ENCODE measurements around the gene PRELID1.
"Not testable (repeated sequence)": the region's sequence is repeated elsewhere in the genome, so short reads cannot be mapped to it uniquely, and the experiment has no call there.

Gene PRELID1, protein sequence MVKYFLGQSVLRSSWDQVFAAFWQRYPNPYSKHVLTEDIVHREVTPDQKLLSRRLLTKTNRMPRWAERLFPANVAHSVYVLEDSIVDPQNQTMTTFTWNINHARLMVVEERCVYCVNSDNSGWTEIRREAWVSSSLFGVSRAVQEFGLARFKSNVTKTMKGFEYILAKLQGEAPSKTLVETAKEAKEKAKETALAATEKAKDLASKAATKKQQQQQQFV

DNA sequence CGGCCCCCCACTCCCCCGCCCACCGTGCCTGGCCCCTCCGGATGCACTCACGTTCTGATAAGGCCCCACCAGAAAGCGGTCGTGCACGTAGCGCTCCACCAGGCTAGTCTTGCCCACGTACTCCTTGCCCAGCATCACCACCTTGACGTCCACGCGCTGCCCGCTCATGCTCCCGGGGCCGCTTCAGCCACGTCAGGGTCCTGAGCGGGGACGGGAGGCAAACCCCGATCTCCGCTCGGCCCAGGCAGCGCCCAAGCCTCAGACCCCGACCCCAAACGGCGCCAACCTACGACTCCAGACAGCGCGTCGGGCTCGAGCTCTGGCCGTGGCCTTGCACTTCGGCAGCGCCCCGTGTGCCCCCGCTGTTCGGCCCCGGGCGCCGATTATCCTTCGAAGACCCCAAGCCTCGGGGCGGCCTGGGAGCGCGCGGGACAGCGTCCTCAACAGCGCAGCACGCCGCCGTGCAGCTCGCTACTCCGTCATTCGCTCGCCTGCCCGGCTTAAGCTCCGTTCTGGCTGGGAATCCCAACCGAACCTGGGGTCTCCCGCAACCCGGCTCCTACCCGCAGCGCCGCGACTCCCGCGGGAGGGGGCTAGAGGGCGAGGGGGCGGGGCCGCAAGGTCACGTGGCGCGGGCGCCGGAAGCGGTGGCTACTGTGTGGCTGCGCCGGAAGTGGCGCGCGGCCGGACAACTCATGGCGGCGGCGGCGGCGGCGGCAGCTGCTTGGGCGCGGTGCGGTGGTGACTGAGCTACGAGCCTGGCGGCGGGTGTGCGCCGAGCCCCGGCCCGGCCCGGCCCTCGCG lies at the start of gene PRELID1, which contains the start of gene RAB24:
TSS of gene PRELID1 (plus strand) at position 679 of the 804 bp plus-strand sequence. CDS start 187 bp downstream, outside the sequence.
TSS of gene RAB24 (minus strand) at position 599 of the 804 bp plus-strand sequence. CDS start at position 168, 431 bp downstream.
- TF ChIP-seq, protein P1, sequence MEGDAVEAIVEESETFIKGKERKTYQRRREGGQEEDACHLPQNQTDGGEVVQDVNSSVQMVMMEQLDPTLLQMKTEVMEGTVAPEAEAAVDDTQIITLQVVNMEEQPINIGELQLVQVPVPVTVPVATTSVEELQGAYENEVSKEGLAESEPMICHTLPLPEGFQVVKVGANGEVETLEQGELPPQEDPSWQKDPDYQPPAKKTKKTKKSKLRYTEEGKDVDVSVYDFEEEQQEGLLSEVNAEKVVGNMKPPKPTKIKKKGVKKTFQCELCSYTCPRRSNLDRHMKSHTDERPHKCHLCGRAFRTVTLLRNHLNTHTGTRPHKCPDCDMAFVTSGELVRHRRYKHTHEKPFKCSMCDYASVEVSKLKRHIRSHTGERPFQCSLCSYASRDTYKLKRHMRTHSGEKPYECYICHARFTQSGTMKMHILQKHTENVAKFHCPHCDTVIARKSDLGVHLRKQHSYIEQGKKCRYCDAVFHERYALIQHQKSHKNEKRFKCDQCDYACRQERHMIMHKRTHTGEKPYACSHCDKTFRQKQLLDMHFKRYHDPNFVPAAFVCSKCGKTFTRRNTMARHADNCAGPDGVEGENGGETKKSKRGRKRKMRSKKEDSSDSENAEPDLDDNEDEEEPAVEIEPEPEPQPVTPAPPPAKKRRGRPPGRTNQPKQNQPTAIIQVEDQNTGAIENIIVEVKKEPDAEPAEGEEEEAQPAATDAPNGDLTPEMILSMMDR (IDR thresholded peaks at IDR 0.05; ENCODE audit: borderline replicate concordance, insufficient read depth, low read depth, low read length) = peak; percentile 42
- H3K4me3 ChIP-seq (ENCODE audit: low read depth, low read length) = peak within 1 kb of the TSS; percentile 78

DNA sequence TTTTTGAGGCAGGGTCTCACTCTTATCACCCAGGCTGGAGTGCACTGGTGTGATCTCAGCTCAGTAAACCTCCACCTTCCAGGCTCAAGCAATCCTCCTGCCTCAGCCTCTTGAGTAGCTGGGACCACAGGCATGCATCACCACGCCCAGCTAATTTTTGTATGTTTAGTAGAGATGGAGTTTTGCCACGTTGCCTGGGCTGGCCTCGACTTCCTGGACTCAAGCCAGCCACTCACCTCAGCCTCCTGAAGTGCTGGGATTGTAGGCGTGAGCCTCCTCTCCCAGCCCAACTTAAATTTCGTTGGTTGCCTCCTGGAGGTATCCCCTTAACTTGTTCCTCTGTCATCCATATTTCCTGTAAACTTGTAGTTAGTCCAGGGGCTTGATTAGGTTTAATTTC lies 47.3 kb upstream of the PRELID1 start:
- TF ChIP-seq, protein P1 (IDR thresholded peaks at IDR 0.05; ENCODE audit: borderline replicate concordance, insufficient read depth, low read depth, low read length) = no peak
- H3K4me3 ChIP-seq (ENCODE audit: low read depth, low read length) = no peak overlapping the region

DNA sequence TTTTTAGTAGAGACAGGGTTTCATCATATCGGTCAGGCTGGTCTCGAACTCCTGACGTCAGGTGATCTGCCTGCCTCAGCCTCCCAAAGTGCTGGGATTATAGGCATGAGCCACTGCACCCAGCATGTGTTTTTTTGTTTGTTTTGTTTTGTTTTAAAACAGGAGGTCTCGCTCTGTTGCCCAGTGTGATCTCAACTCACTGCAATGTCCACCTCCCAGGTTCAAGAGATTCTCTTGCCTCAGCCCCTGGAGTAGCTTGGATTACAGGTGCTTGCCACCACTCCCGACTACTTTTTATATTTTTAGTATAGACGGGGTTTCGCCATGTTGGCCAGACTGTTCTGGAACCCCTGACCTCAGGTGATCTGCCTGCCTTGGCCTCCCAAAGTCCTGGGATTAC lies 44.9 kb upstream of the PRELID1 start:
- H3K4me3 ChIP-seq (ENCODE audit: low read depth, low read length) = not testable (repeated sequence)

DNA sequence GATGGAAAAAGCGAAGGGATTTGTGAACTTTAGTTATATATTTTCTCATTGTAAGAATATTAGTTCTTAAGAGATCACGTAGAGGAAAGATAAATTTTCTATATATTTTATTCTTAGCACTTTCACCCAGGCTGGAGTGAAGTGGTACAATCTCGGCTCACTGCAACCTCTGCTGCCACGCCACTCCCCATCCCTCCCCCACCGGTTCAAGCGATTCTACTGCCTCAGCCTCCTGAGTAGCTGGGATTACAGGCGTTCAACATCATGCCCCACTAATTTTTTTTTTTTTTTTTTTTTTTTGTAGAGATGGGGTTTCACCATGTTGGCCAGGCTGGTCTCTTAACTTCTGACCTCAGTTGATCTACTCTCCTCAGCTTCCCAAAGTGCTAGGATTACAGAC lies 42.6 kb upstream of the PRELID1 start:
- no peak overlapping the region for H3K4me3 ChIP-seq (ENCODE audit: low read depth, low read length)
- TF ChIP-seq, protein P1 (IDR thresholded peaks at IDR 0.05; ENCODE audit: borderline replicate concordance, insufficient read depth, low read depth, low read length) = no peak

DNA sequence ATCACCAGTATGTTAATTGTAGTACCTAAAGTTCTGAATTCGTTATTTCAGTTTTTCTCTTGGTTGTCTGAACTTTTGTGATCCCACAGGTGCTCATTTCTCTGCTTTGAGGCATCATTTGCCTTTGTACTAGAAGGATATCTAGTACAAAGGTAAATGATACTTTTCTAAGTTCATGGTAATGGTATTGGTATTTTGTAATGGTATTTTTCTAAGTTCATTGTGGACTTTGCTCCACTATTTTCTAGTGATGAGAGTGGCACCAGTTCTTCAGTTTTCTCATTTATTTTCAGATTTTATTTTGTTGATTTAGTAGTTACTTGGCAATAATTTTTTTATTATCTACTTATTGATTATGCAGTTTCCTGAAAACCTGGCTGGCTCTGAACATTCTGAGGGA lies 42.1 kb upstream of the PRELID1 start:
- no peak overlapping the region for H3K4me3 ChIP-seq (ENCODE audit: low read depth, low read length)
- TF ChIP-seq, protein P1 (IDR thresholded peaks at IDR 0.05; ENCODE audit: borderline replicate concordance, insufficient read depth, low read depth, low read length) = no peak

DNA sequence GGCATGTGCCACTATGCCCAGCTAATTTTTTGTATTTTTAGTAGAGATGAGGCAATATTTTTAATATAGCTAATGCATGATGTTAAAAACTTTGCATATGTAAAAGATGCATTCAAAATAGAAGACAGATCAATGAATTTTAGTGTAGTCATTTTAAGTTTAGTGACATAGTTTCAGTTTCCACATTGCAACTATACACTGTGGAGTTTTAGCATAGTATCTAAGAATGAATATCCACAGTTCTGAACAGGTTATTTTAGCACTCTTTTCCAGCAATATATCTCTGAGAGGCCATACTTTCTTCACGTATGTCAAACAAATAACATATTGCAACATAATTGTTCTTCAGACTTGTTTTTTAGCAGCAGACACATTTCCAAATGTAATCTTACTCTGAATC lies 39.4 kb upstream of the PRELID1 start:
- TF ChIP-seq, protein P1 (IDR thresholded peaks at IDR 0.05; ENCODE audit: borderline replicate concordance, insufficient read depth, low read depth, low read length) = no peak
- no peak overlapping the region for H3K4me3 ChIP-seq (ENCODE audit: low read depth, low read length)

DNA sequence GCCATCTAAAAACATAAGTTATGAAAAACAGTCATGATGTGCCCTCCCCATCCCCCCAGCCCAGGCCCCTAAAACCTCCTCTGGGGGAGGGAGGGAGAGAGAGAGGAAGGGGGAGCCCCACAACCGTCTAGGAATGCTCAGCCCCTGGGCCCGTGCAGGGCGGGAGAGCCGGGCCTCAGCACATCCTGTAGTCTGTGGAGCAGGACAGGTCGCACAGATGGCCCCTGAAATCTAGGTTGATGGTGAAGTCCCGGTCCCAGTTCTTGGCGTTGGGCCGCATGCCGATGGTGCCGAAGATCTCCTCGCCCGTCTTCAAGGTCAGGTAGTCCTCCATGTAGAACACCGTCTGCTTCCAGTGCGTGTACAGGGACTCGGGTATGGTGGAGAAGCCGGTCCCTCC lies 38.2 kb upstream of the PRELID1 start:
- TF ChIP-seq, protein P1 (IDR thresholded peaks at IDR 0.05; ENCODE audit: borderline replicate concordance, insufficient read depth, low read depth, low read length) = no peak
- no peak overlapping the region for H3K4me3 ChIP-seq (ENCODE audit: low read depth, low read length)
